Astrocyte (in vitro differentiated cells and primary cell): ENCODE data around the gene SEMA7A.

Source experiments
- EZH2 ChIP-seq: IDR thresholded peaks from 2 replicates; pipeline ENCODE4 v1.6.1; 2012; ENCODE audit warnings: mild to moderate bottlenecking, low read length, inconsistent platforms; ENCODE audit not compliant: insufficient read depth
- TF ChIP-seq, protein P1 (sequence below): IDR thresholded peaks from 2 replicates; pipeline ENCODE4 v1.5.1; 2011; ENCODE audit warnings: low read depth, mild to moderate bottlenecking, inconsistent platforms, low read length, moderate library complexity; ENCODE audit not compliant: insufficient read depth

DNA sequence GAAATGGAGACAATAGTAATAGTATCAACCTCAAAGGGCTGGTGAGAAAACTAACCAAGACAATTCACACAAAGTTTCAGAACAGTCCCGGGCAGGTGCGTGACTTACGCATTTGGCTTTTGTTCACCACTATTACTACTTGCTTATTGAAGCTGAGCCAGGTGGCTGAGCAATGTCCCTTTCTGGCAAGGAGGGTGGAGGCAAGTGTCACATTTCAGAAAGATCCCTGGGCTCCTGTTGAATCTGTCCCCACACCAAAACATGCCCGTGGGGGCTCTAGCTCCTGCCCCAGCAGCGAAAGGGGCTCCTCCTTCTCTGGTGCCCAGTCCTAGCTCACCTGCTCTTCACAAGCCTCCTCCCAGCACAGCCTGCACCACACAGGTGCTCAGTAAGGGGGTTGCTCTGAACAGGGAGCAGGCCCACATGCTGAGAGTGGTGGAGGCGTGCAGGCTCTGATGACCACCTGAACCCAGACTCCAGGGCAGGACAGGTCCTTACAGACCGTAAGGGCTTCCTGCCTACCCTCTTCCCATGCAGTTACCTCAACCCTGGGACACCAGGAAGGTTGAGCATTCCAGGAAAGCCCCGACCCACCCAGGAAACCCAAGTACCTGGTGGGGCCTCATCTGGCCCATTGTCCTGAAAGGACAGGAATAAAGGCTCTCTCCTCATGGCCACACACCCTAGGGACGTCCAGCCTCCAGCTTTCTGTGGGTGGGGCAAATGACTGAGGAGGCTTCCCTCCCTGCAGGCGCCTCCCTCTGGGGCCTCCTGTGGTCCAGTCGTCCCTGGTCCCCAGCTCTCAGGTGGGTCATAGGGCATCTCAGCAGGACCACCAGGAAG, 32.6 kb downstream of the SEMA7A start:
- TF ChIP-seq, protein P1, sequence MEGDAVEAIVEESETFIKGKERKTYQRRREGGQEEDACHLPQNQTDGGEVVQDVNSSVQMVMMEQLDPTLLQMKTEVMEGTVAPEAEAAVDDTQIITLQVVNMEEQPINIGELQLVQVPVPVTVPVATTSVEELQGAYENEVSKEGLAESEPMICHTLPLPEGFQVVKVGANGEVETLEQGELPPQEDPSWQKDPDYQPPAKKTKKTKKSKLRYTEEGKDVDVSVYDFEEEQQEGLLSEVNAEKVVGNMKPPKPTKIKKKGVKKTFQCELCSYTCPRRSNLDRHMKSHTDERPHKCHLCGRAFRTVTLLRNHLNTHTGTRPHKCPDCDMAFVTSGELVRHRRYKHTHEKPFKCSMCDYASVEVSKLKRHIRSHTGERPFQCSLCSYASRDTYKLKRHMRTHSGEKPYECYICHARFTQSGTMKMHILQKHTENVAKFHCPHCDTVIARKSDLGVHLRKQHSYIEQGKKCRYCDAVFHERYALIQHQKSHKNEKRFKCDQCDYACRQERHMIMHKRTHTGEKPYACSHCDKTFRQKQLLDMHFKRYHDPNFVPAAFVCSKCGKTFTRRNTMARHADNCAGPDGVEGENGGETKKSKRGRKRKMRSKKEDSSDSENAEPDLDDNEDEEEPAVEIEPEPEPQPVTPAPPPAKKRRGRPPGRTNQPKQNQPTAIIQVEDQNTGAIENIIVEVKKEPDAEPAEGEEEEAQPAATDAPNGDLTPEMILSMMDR, result no peak
- TF ChIP-seq EZH2, result no peak
